Esophagus muscularis mucosa (tissue), 3 donors: Measurements from ENCODE around the gene COL4A6.

Experiments
- POLR2A ChIP-seq: fragments of 450-650 bp; IDR thresholded peaks from one replicate; pipeline ENCODE4 v1.6.1; 2017; ENCODE audit warnings: antibody characterized with exemption, moderate library complexity, mild to moderate bottlenecking, low read depth
- TF ChIP-seq, protein P1 (sequence below), 3 experiments: fragments of 200-600 bp in 2 of 3; fragments of 450-650 bp in 1 of 3; sonication (generic) in 2 of 3; IDR thresholded peaks; one replicate each; pipeline ENCODE4 v1.5.1; 2017 to 2019; ENCODE audit warnings: antibody characterized with exemption in 3 of 3, mild to moderate bottlenecking in 2 of 3, moderate library complexity in 1 of 3

- TF ChIP-seq, protein P1, sequence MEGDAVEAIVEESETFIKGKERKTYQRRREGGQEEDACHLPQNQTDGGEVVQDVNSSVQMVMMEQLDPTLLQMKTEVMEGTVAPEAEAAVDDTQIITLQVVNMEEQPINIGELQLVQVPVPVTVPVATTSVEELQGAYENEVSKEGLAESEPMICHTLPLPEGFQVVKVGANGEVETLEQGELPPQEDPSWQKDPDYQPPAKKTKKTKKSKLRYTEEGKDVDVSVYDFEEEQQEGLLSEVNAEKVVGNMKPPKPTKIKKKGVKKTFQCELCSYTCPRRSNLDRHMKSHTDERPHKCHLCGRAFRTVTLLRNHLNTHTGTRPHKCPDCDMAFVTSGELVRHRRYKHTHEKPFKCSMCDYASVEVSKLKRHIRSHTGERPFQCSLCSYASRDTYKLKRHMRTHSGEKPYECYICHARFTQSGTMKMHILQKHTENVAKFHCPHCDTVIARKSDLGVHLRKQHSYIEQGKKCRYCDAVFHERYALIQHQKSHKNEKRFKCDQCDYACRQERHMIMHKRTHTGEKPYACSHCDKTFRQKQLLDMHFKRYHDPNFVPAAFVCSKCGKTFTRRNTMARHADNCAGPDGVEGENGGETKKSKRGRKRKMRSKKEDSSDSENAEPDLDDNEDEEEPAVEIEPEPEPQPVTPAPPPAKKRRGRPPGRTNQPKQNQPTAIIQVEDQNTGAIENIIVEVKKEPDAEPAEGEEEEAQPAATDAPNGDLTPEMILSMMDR (IDR thresholded peaks at IDR 0.05), result no peak
- no peak for TF ChIP-seq POLR2A
Observed at GRCh38 chrX:108359806-108360602, 78.2 kb downstream of the COL4A6 start.
